Kidney (tissue), 14 donors: Measurements from ENCODE around the gene TOGARAM2. TPM values are rescaled to one million over a fixed set of nuclear protein-coding genes. Genes with fewer than 3 reads are reported as not detected.

Experiments used
- DNase-seq, 5 donors: peaks; one replicate each; pipeline ENCODE4 v3.0.0-alpha.2; 2013 to 2020
- FAIRE-seq: peaks from 2 replicates; lab custom pipeline; 2012; peaks lifted over from hg19 to GRCh38; lab: Jason Lieb, UNC
- H3K27ac ChIP-seq, 2 donors: one replicate each; pipeline ENCODE4 v1.7.0; 2013; ENCODE audit warnings: low read depth in 2 of 2, low read length in 2 of 2, inconsistent platforms in 1 of 2
- H3K27me3 ChIP-seq: one replicate; pipeline ENCODE4 v1.7.1; 2013; ENCODE audit warnings: low read length, inconsistent platforms; ENCODE audit not compliant: control insufficient read depth, insufficient read depth
- H3K36me3 ChIP-seq, 3 donors: one replicate each; pipeline versions ENCODE4 v1.7.0 to v1.7.1; 2013; ENCODE audit warnings: low read length in 3 of 3, control low read depth in 1 of 3, inconsistent platforms in 1 of 3; ENCODE audit not compliant: insufficient read depth in 3 of 3, control insufficient read depth in 2 of 3
- H3K4me1 ChIP-seq, 3 donors: one replicate each; pipeline versions ENCODE4 v1.7.0 to v1.7.1; 2013; ENCODE audit warnings: low read length in 3 of 3, inconsistent platforms in 1 of 3, low read depth in 1 of 3; ENCODE audit not compliant: control insufficient read depth in 2 of 3, insufficient read depth in 2 of 3
- H3K4me3 ChIP-seq, 3 donors: one replicate each; pipeline versions ENCODE4 v1.7.0 to v1.8.1; 2013; ENCODE audit warnings: low read length in 3 of 3, control low read depth in 1 of 3, inconsistent platforms in 1 of 3
- H3K9ac ChIP-seq, 3 donors: one replicate each; pipeline versions ENCODE4 v1.7.0 to v1.7.1; 2013; ENCODE audit warnings: low read length in 3 of 3, control low read depth in 1 of 3, inconsistent platforms in 1 of 3
- H3K9me3 ChIP-seq, 3 donors: one replicate each; pipeline versions ENCODE4 v1.7.0 to v1.7.1; 2013; ENCODE audit warnings: low read length in 3 of 3, control low read depth in 1 of 3, inconsistent platforms in 1 of 3; ENCODE audit not compliant: control insufficient read depth in 2 of 3, insufficient read depth in 1 of 3
- intact Hi-C: fragments of 100-400 bp; cut with DNase I; formaldehyde crosslinking; loops from one replicate; pipeline ENCODE4 v1.11.1; 2022
- polyA plus RNA-seq: library from polyadenylated mRNA; stranded (reverse); fragments of 350-450 nt; fragmentation: Illumina TruSeq; extraction: RNeasy Lipid Tissue Mini Kit (QIAGEN cat#74804); gene quantifications from one replicate; pipeline ENCODE4 v1.2.3, GENCODE V29; 2014; ENCODE audit warnings: low read depth, low replicate concordance; ENCODE audit not compliant: insufficient read depth
- total RNA-seq: library from RNA; stranded (reverse); fragmentation: NEBNext Ultra II Directional; extraction: Animal tissue kit (Norgen Biotek cat#: 25700); gene quantifications from one replicate; pipeline ENCODE4 v1.2.1, GENCODE V29; 2021
- TF ChIP-seq, protein P1 (sequence below): IDR thresholded peaks from 3 replicates; pipeline ENCODE4 v1.5.1; 2012; ENCODE audit warnings: mild to moderate bottlenecking, moderate library complexity, borderline replicate concordance; ENCODE audit not compliant: insufficient read depth; ENCODE audit errors: extremely low read depth
- donor health status: control.
- donor health status: control.
- donor health status: control.
- donor health status: control.
- donor health status: control.
- donor health status: DM: yes; HTN: yes; CAD: no.
- donor health status: Normal renal cell carcinoma (clear cell type).

The TOGARAM2 gene
- total and polyA plus RNA-seq, 2 donors from 2014 or later, result 0.60 to 1.4 TPM

DNA sequence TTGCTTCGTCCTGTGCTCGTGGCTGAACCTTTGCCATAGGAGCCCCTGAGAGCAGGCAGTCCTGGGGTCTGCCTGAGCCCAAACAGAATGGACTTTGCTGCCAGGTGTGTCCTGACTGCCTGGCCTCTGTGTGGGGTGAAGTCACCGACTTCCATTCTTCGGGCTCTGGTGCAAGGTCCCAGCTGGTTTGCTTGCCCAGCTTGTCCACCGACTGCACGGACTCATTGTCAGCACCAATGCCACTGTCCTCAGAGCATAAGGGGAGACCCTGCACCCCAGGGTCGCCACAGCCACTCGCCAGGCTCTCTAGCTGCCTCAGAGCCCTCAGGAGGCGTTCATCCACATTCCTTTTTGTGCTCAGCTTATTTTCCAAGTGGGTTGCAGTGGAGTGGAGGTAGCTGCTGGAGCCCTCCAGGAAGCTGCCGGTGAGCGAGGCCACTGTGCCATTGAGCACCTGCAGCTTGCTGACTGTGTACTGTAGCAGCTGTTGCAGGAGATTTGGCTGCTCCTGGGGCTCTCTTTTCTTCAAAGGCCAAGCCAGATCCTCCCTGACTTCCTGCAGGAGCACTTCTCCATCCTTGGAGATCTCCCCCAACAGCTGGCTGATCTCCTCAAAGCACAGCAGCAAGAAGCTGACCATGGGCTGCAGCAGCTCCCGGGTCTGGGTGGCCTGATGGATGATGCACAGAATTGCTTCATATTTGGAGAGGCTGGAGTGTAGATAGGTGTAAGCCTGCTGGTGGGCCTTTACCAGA, 92.0 kb downstream of the TOGARAM2 start:
- no peaks in the 10 kb centered on the region for H3K36me3 ChIP-seq
- intact Hi-C loops, result no loop called here
- no peaks in the 10 kb centered on the region for H3K4me1 ChIP-seq
- H3K9me3 ChIP-seq, result no peaks in the 10 kb centered on the region
- H3K27me3 ChIP-seq, result no peaks in the 10 kb centered on the region
- no peak overlapping the region for H3K4me3 ChIP-seq
- TF ChIP-seq, protein P1, sequence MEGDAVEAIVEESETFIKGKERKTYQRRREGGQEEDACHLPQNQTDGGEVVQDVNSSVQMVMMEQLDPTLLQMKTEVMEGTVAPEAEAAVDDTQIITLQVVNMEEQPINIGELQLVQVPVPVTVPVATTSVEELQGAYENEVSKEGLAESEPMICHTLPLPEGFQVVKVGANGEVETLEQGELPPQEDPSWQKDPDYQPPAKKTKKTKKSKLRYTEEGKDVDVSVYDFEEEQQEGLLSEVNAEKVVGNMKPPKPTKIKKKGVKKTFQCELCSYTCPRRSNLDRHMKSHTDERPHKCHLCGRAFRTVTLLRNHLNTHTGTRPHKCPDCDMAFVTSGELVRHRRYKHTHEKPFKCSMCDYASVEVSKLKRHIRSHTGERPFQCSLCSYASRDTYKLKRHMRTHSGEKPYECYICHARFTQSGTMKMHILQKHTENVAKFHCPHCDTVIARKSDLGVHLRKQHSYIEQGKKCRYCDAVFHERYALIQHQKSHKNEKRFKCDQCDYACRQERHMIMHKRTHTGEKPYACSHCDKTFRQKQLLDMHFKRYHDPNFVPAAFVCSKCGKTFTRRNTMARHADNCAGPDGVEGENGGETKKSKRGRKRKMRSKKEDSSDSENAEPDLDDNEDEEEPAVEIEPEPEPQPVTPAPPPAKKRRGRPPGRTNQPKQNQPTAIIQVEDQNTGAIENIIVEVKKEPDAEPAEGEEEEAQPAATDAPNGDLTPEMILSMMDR, result no peak
- H3K9ac ChIP-seq, result no peak overlapping the region
- no peak overlapping the region for H3K27ac ChIP-seq
- FAIRE-seq (no peak), DNase-seq (no peak)

GRCh38 chr2:29073933-29074332, 92.8 kb downstream of the TOGARAM2 start:
- H3K27me3 ChIP-seq, result no peaks in the 10 kb centered on the region
- TF ChIP-seq, protein P1, result no peak
- no peak overlapping the region for H3K27ac ChIP-seq

DNA sequence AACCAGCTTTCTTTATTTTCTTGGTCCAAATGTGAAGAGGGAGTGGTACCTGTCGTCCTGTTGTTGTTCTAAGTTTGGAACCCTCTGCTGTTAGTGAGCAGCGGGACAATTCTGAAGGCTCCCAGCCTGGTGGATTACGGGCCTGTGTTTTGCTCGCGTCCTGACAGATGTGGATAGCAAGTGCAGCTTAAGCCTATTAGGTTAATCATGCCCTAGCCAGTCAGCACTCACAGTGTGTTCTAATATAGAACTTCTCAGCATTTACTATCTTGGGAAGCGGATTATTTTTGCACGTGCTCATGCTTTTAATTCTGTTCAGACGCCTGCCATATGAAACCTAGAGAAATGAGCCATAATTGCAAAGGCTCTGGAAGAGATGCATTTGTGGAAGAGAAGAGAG, 93.3 kb downstream of the TOGARAM2 start, which contains the start of gene PCARE:
TSS of gene PCARE (minus strand) at position 113 of the 400 bp plus-strand sequence. CDS start 262 bp downstream, outside the sequence.
- TF ChIP-seq, protein P1, result no peak
- FAIRE-seq (no peak), DNase-seq (no peak)
- Histone ChIP-seq H3K27ac (no peak within 1 kb of the TSS), H3K27me3 (no peaks in the 10 kb centered on the region), H3K4me3 (no peak within 1 kb of the TSS), H3K4me1 (no peaks in the 10 kb centered on the region), H3K9me3 (peaks cover 0 to 5% (median 0%) of the 10 kb centered on the region in 3 donors), H3K9ac (no peak within 1 kb of the TSS), H3K36me3 (no peaks in the 10 kb centered on the region)
- intact Hi-C loops, result no loop called here

More at GRCh38 chr2:29073933-29074332, 92.8 kb downstream of the TOGARAM2 start:
- Histone ChIP-seq H3K4me3 (no peak overlapping the region), H3K36me3 (no peaks in the 10 kb centered on the region), H3K4me1 (no peaks in the 10 kb centered on the region), H3K9me3 (peaks cover 0 to under 1% (median 0%) of the 10 kb centered on the region in 3 donors), H3K9ac (no peak overlapping the region)
- DNase-seq (no peak), FAIRE-seq (no peak)
- intact Hi-C loops, result no loop called here
